ENCODE measurements around the gene IL17RD. TPM values are rescaled to one million over a fixed set of nuclear protein-coding genes. Genes with fewer than 3 reads are reported as not detected.

Gene IL17RD
- total RNA-seq, 1 experiment from 2014 or later: 31.7 TPM

GRCh38 chr3:57043518-57043917 is 121.6 kb downstream of the IL17RD start:
- no peak overlapping the region for H3K27ac Mint-ChIP-seq
- Histone ChIP-seq H4K91ac (ENCODE audit: insufficient read length, low read depth, low read length) (no peak overlapping the region), H3K27me3 (ENCODE audit: insufficient read depth, low read length) (no peaks in the 10 kb centered on the region), H3K56ac (ENCODE audit: insufficient read length, low read depth, low read length) (no peak overlapping the region), H3K14ac (ENCODE audit: insufficient read depth, low read length) (no peak overlapping the region), H2AFZ (ENCODE audit: low read length) (no peak overlapping the region), H2BK15ac (ENCODE audit: low read depth, low read length) (no peak overlapping the region), H3T11ph (ENCODE audit: low read length) (no peak overlapping the region), H4K20me1 (ENCODE audit: control insufficient read depth, insufficient read depth, insufficient read length) (no peaks in the 10 kb centered on the region), H2BK120ac (ENCODE audit: low read depth, low read length, poor library complexity, severe bottlenecking) (no peak overlapping the region), H3K23me2 (ENCODE audit: insufficient read length, low read depth, low read length, poor library complexity, severe bottlenecking) (no peaks in the 10 kb centered on the region), H4K8ac (replicated peaks; ENCODE audit: insufficient read length, low read depth, low read length) (no peak overlapping the region), H2BK20ac (ENCODE audit: low read depth, low read length, poor library complexity, severe bottlenecking) (no peak overlapping the region), H2BK5ac (ENCODE audit: insufficient read length, low read length) (no peak overlapping the region), H3K4me1 (ENCODE audit: insufficient read depth, low read length) (peaks cover 4% of the 10 kb centered on the region; the same call in 1 of the 2 replicates), H4K5ac (ENCODE audit: insufficient read length, low read depth, low read length) (no peak overlapping the region), H3K18ac (ENCODE audit: insufficient read length, low read depth, low read length) (no peak overlapping the region), H3K4me2 (ENCODE audit: insufficient read depth, insufficient read length, low read length) (no peak overlapping the region), H3K4ac (ENCODE audit: low read depth, low read length) (no peak overlapping the region), H3K9ac (ENCODE audit: extremely low read depth, insufficient read length, low read length) (no peak overlapping the region), H3K27ac (ENCODE audit: insufficient read length, low read depth, low read length) (no peak overlapping the region), H3K79me1 (ENCODE audit: insufficient read depth, low read depth, low read length, poor library complexity, severe bottlenecking) (no peaks in the 10 kb centered on the region), H3K79me2 (ENCODE audit: insufficient read depth, low read length) (no peaks in the 10 kb centered on the region), H3K9me3 (ENCODE audit: control insufficient read depth, low read depth, low read length) (no peaks in the 10 kb centered on the region), H3K23ac (ENCODE audit: insufficient read length, low read depth, low read length) (no peak overlapping the region), H2BK12ac (ENCODE audit: insufficient read length, low read depth, low read length) (no peak overlapping the region), H2AK5ac (ENCODE audit: insufficient read length, low read length) (no peak overlapping the region)
- H3K9me3 Mint-ChIP-seq: no peaks in the 10 kb centered on the region
- no peak for DNase-seq
- H3K27me3 Mint-ChIP-seq (ENCODE audit: low read depth): no peaks in the 10 kb centered on the region
- peaks cover 7 to 13% of the 10 kb centered on the region in 2 experiments for H3K4me1 Mint-ChIP-seq
- WGBS (ENCODE audit: extremely low coverage, insufficient read length, low lambda C conversion rate): no CpG with 5 or more reads among the region's 1 CpG
- TF ChIP-seq CTCF (conservative IDR thresholded peaks at IDR 0.05): no peak
- H3K36me3 Mint-ChIP-seq (ENCODE audit: insufficient read depth in 1 of 3, low read depth in 3 of 3): no peaks in the 10 kb centered on the region
- no peak overlapping the region; a peak in 1 of 5 replicates for H3K4me3 Mint-ChIP-seq
